Left renal pelvis (tissue), 4 donors: ENCODE data around the gene CELF1. TPM values are rescaled to one million over a fixed set of nuclear protein-coding genes. Genes with fewer than 3 reads are reported as not detected.

Experiments
- DNase-seq, 4 donors: peaks; one replicate each; pipeline ENCODE4 v3.0.0-alpha.2; 2013; ENCODE audit warnings: low read depth in 4 of 4, low spot score in 3 of 4
- polyA plus RNA-seq, 4 donors: library from polyadenylated mRNA; unstranded; fragments of 120-200 nt; gene quantifications; one replicate each; pipeline ENCODE4 v1.2.1, GENCODE V29; 2013; ENCODE audit not compliant: insufficient read length in 4 of 4

Gene CELF1
- polyA plus RNA-seq, 4 donors: 76.5 to 122 (median 106) TPM

- no peak for DNase-seq
Measured at GRCh38 chr11:47434011-47434786, 118.7 kb downstream of the CELF1 start.

GRCh38 chr11:47433157-47433556 is 119.8 kb downstream of the CELF1 start:
- no peak for DNase-seq

GRCh38 chr11:47431356-47432083 is 121.4 kb downstream of the CELF1 start:
- DNase-seq: no peak

- DNase-seq: no peak
Measured at GRCh38 chr11:47430524-47430923, 122.4 kb downstream of the CELF1 start.

- peak; percentile 88 to 96 (median 92) for DNase-seq
Measured at GRCh38 chr11:47426062-47426956, 126.6 kb downstream of the CELF1 start, which contains the start of gene PSMC3. Gene PSMC3, minus strand, starts transcription at chr11:47426439. Its CDS starts 160 bp downstream, at chr11:47426279.

GRCh38 chr11:47425611-47426010 is 127.3 kb downstream of the CELF1 start:
- DNase-seq: no peak

GRCh38 chr11:47418454-47419259 is 134.3 kb downstream of the CELF1 start:
- no peak for DNase-seq

- DNase-seq: no peak
Measured at GRCh38 chr11:47417712-47418111, 135.2 kb downstream of the CELF1 start.

- DNase-seq: no peak
Measured at GRCh38 chr11:47415949-47416472, 136.9 kb downstream of the CELF1 start.

Other genes with a start within 250 kb of the CELF1 start
- under 1 TPM in 3 of 4 donors, not detected in 1; 0.03 to 0.14 (median 0.07) TPM for gene MYBPC3, start 200.4 kb downstream of the CELF1 start, polyA plus RNA-seq
- gene SPI1, start 174.6 kb downstream of the CELF1 start, polyA plus RNA-seq: 1 to 10 TPM; 3.4 to 7.8 (median 4.4) TPM
- gene SLC39A13, start 144.5 kb downstream of the CELF1 start, polyA plus RNA-seq: 10 to 100 TPM; 42.6 to 72.0 (median 45.5) TPM
- gene PSMC3, start 126.7 kb downstream of the CELF1 start, polyA plus RNA-seq: 100 to 1,000 TPM; 108 to 161 (median 148) TPM
- under 1 TPM in 2 of 4 donors, not detected in 2; 0.17 to 0.26 TPM for gene RAPSN, start 104.0 kb downstream of the CELF1 start, polyA plus RNA-seq
- 10 to 100 TPM; 36.7 to 57.6 (median 51.7) TPM for gene PTPMT1, start 12.5 kb upstream of the CELF1 start, polyA plus RNA-seq
- gene KBTBD4, start 25.8 kb upstream of the CELF1 start, polyA plus RNA-seq: 10 to 100 TPM; 21.2 to 26.5 (median 25.0) TPM
- gene NDUFS3, start 25.9 kb upstream of the CELF1 start, polyA plus RNA-seq: 100 to 1,000 TPM in 3 of 4 donors, 10 to 100 TPM in 1; 80.5 to 151 (median 147) TPM
- gene FAM180B, start 33.5 kb upstream of the CELF1 start, polyA plus RNA-seq: 1 to 10 TPM in 1 of 4 donors, under 1 TPM in 3; 0.11 to 4.0 (median 0.37) TPM
- 10 to 100 TPM in 2 of 4 donors, 1 to 10 TPM in 2; 6.1 to 12.8 (median 9.5) TPM for gene C1QTNF4, start 41.3 kb upstream of the CELF1 start, polyA plus RNA-seq
- gene MTCH2, start 89.4 kb upstream of the CELF1 start, polyA plus RNA-seq: 100 to 1,000 TPM in 3 of 4 donors, 10 to 100 TPM in 1; 50.1 to 123 (median 110) TPM
- 10 to 100 TPM in 1 of 4 donors, 1 to 10 TPM in 3; 4.5 to 14.1 (median 8.6) TPM for gene AGBL2, start 162.2 kb upstream of the CELF1 start, polyA plus RNA-seq
- gene FNBP4, start 214.2 kb upstream of the CELF1 start, polyA plus RNA-seq: 100 to 1,000 TPM; 102 to 181 (median 131) TPM